Right ventricle myocardium superior (tissue), 1 donor: ENCODE measurements around the gene H2AZ2. TPM values are rescaled to one million over a fixed set of nuclear protein-coding genes. Genes with fewer than 3 reads are reported as not detected.
"Not testable (repeated sequence)": the region's sequence is repeated elsewhere in the genome, so short reads cannot be mapped to it uniquely, and the experiment has no call there.

Experiments
- ATAC-seq: fragments of 200-7000 bp; cut with Tn5 transposase; one replicate; pipeline ENCODE4 v1.9.1; 2020; ENCODE audit warnings: mild to moderate bottlenecking; ENCODE audit not compliant: poor library complexity
- DNase-seq: peaks from one replicate; pipeline ENCODE4 v3.0.0-alpha.2; 2020
- intact Hi-C: fragments of 100-400 bp; cut with DNase I; formaldehyde crosslinking; loops from one replicate; pipeline ENCODE4 v1.11.2; 2022
- total RNA-seq: library from RNA; stranded (reverse); fragmentation: NEBNext Ultra II Directional; extraction: Animal tissue kit (Norgen Biotek cat#: 25700); gene quantifications from one replicate; pipeline ENCODE4 v1.2.1, GENCODE V29; 2021
- donor health status: DM: no; HTN: yes; CAD: no; lungs with severe emphysema.

The H2AZ2 gene
- total RNA-seq, 1 donor from 2014 or later: 257 TPM

DNA sequence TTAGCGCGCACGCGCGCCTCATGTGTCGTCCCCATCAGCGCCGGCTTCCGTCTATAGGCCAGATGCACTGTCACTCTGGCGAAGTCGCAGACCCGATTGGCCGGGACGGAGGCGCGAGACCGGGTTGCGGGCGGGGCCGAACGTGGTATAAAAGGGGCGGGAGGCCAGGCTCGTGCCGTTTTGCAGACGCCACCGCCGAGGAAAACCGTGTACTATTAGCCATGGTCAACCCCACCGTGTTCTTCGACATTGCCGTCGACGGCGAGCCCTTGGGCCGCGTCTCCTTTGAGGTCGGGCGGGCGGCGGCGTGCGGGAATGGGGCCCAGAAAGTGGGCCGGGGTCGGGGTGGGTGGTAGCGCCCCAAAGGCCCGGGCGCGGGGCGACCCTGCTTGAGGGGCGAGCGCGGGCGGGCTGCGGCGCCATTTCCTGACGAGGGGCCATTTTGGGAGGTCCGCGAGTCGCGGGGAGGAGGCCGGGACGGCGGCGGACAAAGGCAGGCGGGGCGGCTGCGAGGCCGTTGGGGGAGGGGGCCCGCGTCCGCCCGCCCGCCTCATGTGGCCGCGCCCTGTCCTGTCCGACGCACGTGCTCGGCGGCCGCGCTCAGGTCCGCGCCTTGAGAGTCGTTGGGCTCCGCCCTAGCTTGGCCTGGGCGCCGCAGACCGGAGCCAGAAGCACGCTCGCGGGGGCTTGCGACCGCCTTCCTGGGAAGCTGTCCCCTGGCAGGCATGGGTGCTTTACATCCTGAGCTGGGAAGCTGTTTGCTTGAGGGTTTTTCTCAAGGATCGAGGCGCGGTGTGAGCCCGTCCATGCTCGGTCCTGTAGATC is 51.2 kb downstream of the H2AZ2 start, which contains the start of gene PPIA:
Gene PPIA (plus strand): TSS at position 178 of the 825 bp plus-strand sequence. CDS start 44 bp downstream, at position 222.
- peak; percentile 96 for ATAC-seq
- intact Hi-C loops: loop anchor here (5.0 kb wide), 1 partner anchor 189 kb away; the partner anchor contains the start of gene OGDH

GRCh38 chr7:44796034-44796503 is 51.8 kb downstream of the H2AZ2 start:
- DNase-seq (no peak), ATAC-seq (peak; percentile 15)
- intact Hi-C loops: loop anchor here (5.0 kb wide), 1 partner anchor 189 kb away; the partner anchor contains the start of gene OGDH

More for the DNA sequence above, 51.2 kb downstream of the H2AZ2 start, which contains the start of gene PPIA:
- peak; percentile 99 for DNase-seq

DNA sequence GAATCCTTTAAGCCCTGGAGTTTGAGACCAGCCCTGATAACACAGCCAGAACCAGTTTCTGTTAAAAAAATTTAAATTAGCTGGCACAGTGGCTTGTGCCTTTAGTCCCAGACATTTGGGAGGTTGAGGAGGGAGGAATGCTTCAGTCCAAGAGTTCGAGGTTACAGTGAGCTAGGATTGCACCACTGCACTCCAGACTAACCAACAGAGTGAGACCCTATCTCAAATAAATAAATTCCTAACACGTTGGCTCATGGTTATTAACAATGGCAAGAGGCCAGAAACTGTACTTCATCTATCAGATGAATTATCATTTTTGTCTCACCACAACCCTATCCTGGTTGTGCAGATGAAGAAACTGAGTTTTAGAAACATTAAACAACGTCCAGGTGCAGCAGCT is 53.6 kb downstream of the H2AZ2 start:
- intact Hi-C loops: loop anchor here (5.0 kb wide), 1 partner anchor 42 kb away; no protein-coding TSS in a partner anchor
- DNase-seq: no peak
- ATAC-seq: no peak

DNA sequence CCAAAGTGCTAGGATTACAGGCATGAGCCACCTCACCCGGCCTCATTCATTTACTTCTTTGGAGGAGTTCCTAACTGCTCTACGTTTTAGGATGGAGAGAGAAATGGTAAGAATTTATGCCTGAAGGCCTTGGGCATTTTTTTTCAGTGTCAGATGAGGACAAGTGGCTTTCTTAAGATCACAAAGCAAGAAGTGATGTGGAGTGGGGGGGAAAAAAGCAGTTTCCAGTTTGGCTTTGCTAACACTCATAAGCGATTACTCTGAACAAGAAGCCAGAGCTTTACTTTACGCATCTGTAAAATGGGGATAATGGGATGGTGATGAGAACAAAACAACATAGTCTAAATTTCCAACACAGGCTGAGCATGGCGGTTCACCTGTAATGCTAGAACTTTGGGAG is 54.0 kb downstream of the H2AZ2 start:
- no peak for DNase-seq
- intact Hi-C loops: loop anchor here (5.0 kb wide), 1 partner anchor 42 kb away; no protein-coding TSS in a partner anchor
- ATAC-seq: no peak

- DNase-seq: no peak
- intact Hi-C loops: loop anchor here (5.0 kb wide), 1 partner anchor 39 kb away; no protein-coding TSS in a partner anchor
- no peak for ATAC-seq
Observed at GRCh38 chr7:44791278-44792219, 56.3 kb downstream of the H2AZ2 start.

GRCh38 chr7:44789990-44790389 is 57.9 kb downstream of the H2AZ2 start:
- DNase-seq (no peak), ATAC-seq (no peak)
- intact Hi-C loops: loop anchor here (5.0 kb wide), 1 partner anchor 38 kb away; no protein-coding TSS in a partner anchor

GRCh38 chr7:44787762-44788161 is 60.1 kb downstream of the H2AZ2 start:
- intact Hi-C loops: no loop called here
- ATAC-seq (no peak), DNase-seq (no peak)

- intact Hi-C loops: no loop called here
- no peak for DNase-seq
- no peak for ATAC-seq
Observed at GRCh38 chr7:44787041-44787440, 60.8 kb downstream of the H2AZ2 start.

GRCh38 chr7:44785218-44785617 is 62.7 kb downstream of the H2AZ2 start:
- ATAC-seq, intact Hi-C loops, DNase-seq: not testable (repeated sequence)

DNA sequence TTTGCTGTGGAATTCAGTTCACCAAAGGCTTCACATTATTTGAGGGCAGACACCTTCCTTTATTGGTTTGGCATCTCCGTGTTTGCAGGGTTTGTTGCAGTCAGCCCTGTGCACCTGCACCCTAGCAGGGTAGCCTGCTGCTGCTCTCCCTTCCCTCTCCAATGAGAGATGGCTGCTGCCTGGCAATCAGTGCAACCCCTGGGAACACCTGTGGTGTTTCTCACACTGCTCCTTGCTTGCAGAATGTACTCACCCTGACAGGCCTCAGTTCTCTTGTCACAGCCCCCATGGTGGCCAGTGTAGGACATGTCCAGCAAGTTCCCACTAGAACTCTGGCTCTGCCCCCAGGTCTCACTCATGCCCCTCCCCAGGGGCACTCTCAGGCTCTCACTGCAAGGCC is 63.5 kb downstream of the H2AZ2 start:
- no peak for ATAC-seq
- DNase-seq: no peak
- intact Hi-C loops: no loop called here

DNA sequence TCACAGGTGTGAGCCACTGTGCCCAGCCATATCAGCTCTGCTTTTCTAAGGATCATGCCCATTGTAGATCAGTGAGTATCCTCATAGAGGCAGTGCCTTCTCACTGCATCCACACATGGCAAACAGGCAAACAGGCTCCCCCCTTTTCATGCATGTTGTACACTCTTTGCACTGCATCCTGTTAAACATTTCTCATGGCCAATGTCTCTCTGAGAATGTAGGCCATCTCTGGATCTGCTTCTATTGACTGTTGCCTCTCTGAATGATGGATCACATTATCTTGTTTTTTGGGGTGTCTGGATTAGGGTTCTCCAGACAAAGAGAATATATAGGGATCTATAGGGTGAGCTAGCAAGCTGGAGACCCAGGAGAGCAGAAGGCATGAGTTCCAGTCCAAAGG is 64.5 kb downstream of the H2AZ2 start:
- ATAC-seq: no peak
- intact Hi-C loops: no loop called here

DNA sequence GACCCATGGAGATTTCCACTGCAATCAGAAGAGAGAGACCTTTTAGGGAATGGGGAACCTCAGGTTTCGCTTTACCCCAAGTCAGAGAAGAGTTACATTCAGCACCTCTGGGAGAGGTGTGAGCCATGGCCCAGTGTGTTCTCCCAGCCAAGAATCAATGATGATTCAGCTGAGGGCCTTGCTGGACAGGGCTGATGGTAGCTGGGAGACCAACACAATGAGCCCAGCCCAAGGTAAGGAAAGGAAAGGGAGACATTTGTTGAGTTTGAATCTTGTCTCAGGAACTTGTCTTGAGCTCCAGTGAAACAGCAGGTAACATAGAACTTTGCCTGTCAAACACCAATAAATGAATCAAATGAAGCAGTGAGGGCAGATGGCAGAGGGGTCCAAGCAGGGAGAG is 65.4 kb downstream of the H2AZ2 start:
- ATAC-seq (no peak), DNase-seq (no peak)
- intact Hi-C loops: no loop called here

More for the DNA sequence above, 64.5 kb downstream of the H2AZ2 start:
- no peak for DNase-seq

Other genes with a start within 250 kb of the H2AZ2 start
- 664 TPM for gene OGDH, start 241.5 kb downstream of the H2AZ2 start, total RNA-seq
- 54.1 TPM for gene ZMIZ2, start 99.2 kb downstream of the H2AZ2 start, total RNA-seq
- gene PPIA, start 51.4 kb downstream of the H2AZ2 start, total RNA-seq: 471 TPM
- 13.3 TPM for gene PURB, start 37.4 kb upstream of the H2AZ2 start, total RNA-seq
- 0.97 TPM for gene MYO1G, start 130.9 kb upstream of the H2AZ2 start, total RNA-seq
- gene CCM2, start 152.1 kb upstream of the H2AZ2 start, total RNA-seq: 30.3 TPM
- 4.7 TPM for gene NACAD, start 240.9 kb upstream of the H2AZ2 start, total RNA-seq